ENCODE measurements around the gene LARP4B. TPM values are rescaled to one million over a fixed set of nuclear protein-coding genes. Genes with fewer than 3 reads are reported as not detected.

Gene LARP4B
- total RNA-seq (2014; rRNA removed; shearing (Covaris generic)): 9.7 and 13.6 TPM in 2 replicates

- peak; percentile 89 for DNase-seq (ENCODE audit: low spot score)
Observed at GRCh38 chr10:931326-932318, at the start of gene LARP4B. LARP4B (minus strand) TSS chr10:931705; CDS start chr10:885721, 45,984 bp downstream.

GRCh38 chr10:980468-981093, 49.1 kb upstream of the LARP4B start:
- DNase-seq (ENCODE audit: low spot score): no peak

- no peak for DNase-seq (ENCODE audit: low spot score)
Observed at GRCh38 chr10:978826-979421, 47.4 kb upstream of the LARP4B start.

GRCh38 chr10:976316-976715, 44.8 kb upstream of the LARP4B start:
- no peak for DNase-seq (ENCODE audit: low spot score)

GRCh38 chr10:974785-975074, 43.2 kb upstream of the LARP4B start:
- DNase-seq (ENCODE audit: low spot score): no peak

GRCh38 chr10:974038-974784, 42.7 kb upstream of the LARP4B start:
- no peak for DNase-seq (ENCODE audit: low spot score)

- DNase-seq (ENCODE audit: low spot score): no peak
Observed at GRCh38 chr10:972763-973162, 41.3 kb upstream of the LARP4B start.

- DNase-seq (ENCODE audit: low spot score): no peak
Observed at GRCh38 chr10:971613-972012, 40.1 kb upstream of the LARP4B start.

- DNase-seq (ENCODE audit: low spot score): no peak
Observed at GRCh38 chr10:971150-971542, 39.6 kb upstream of the LARP4B start.

- no peak for DNase-seq (ENCODE audit: low spot score)
Observed at GRCh38 chr10:970311-971149, 39.0 kb upstream of the LARP4B start.

GRCh38 chr10:969473-970150, 38.1 kb upstream of the LARP4B start:
- DNase-seq (ENCODE audit: low spot score): no peak

- DNase-seq (ENCODE audit: low spot score): no peak
Observed at GRCh38 chr10:968546-969199, 37.2 kb upstream of the LARP4B start.

GRCh38 chr10:966466-967235, 35.1 kb upstream of the LARP4B start:
- DNase-seq (ENCODE audit: low spot score): no peak

- DNase-seq (ENCODE audit: low spot score): no peak
Observed at GRCh38 chr10:964988-965417, 33.5 kb upstream of the LARP4B start.

GRCh38 chr10:964321-964987, 32.9 kb upstream of the LARP4B start:
- no peak for DNase-seq (ENCODE audit: low spot score)

- no peak for DNase-seq (ENCODE audit: low spot score)
Observed at GRCh38 chr10:963655-964054, 32.1 kb upstream of the LARP4B start.

- DNase-seq (ENCODE audit: low spot score): no peak
Observed at GRCh38 chr10:963186-963585, 31.7 kb upstream of the LARP4B start.

GRCh38 chr10:962342-962741, 30.8 kb upstream of the LARP4B start:
- no peak for DNase-seq (ENCODE audit: low spot score)

GRCh38 chr10:958856-959255, 27.4 kb upstream of the LARP4B start:
- no peak for DNase-seq (ENCODE audit: low spot score)
